ENCODE measurements around the gene MEGF6. TPM values are rescaled to one million over a fixed set of nuclear protein-coding genes. Genes with fewer than 3 reads are reported as not detected.
"Not testable (repeated sequence)": the region's sequence is repeated elsewhere in the genome, so short reads cannot be mapped to it uniquely, and the experiment has no call there.

The MEGF6 gene
- total RNA-seq, 1 donor from 2014 or later: 33.3 TPM

DNA sequence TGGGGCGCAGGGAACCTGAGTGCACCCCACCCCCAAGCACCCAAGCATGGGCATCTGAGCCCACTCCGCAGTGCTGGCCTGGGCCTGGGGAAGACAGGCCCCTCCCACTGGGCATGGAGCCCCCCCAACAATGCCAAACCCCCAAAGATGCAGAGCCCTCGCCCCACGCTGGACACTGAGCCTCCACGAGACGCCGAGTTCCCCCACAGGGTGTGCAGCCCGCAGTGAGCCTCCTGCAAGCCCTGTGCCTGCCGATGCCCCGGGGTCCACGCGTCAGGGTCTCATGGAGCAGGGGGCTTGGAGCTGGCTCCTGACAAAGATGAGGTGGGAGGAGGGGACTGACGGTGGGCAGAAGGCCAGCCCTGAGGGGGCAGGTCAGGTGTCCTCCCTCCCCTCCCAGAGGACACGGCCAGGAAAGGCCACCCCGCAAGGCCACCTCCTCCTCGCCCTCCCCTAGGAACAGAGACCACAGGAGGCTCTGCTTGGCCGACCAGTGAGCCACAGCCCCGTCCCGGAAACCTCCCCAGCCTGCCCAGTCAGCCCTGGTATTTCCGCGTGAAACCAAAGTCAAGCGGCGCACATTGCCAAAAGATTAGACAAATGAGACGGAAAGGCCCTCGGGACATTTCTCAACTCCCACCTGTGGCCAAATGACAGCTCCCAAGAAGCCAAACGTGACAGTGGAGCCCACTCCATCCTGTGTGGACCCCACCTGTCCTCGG lies 33.4 kb downstream of the MEGF6 start:
- DNase-seq (ENCODE audit: low read depth): no peak
- TF ChIP-seq, protein P1, sequence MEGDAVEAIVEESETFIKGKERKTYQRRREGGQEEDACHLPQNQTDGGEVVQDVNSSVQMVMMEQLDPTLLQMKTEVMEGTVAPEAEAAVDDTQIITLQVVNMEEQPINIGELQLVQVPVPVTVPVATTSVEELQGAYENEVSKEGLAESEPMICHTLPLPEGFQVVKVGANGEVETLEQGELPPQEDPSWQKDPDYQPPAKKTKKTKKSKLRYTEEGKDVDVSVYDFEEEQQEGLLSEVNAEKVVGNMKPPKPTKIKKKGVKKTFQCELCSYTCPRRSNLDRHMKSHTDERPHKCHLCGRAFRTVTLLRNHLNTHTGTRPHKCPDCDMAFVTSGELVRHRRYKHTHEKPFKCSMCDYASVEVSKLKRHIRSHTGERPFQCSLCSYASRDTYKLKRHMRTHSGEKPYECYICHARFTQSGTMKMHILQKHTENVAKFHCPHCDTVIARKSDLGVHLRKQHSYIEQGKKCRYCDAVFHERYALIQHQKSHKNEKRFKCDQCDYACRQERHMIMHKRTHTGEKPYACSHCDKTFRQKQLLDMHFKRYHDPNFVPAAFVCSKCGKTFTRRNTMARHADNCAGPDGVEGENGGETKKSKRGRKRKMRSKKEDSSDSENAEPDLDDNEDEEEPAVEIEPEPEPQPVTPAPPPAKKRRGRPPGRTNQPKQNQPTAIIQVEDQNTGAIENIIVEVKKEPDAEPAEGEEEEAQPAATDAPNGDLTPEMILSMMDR (conservative IDR thresholded peaks at IDR 0.05; ENCODE audit: low read depth, low read length): no peak
- H3K4me3 ChIP-seq (ENCODE audit: low read depth, low read length): no peak overlapping the region

DNA sequence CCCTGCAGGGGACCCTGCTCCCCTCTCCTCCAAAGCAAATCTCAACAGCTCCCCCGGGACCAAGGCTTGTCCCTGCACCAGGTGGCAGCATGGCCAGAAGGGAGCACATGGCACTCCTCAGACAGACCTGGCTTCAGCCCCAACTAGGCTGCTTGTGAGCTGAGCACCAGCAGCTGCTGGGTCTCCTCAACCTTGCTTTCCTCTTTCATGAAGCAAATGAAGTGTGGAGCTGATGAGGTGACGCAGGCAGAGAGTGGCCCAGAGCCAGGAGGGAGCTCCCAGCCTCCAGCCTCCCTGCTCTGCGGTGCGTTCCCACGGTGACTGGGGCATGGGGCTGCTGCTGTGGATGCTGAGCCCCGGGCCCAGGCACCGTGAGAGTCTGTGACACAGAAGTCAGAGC lies 34.0 kb downstream of the MEGF6 start:
- no peak for DNase-seq (ENCODE audit: low read depth)
- TF ChIP-seq, protein P1 (conservative IDR thresholded peaks at IDR 0.05; ENCODE audit: low read depth, low read length): no peak
- no peak overlapping the region for H3K4me3 ChIP-seq (ENCODE audit: low read depth, low read length)

DNA sequence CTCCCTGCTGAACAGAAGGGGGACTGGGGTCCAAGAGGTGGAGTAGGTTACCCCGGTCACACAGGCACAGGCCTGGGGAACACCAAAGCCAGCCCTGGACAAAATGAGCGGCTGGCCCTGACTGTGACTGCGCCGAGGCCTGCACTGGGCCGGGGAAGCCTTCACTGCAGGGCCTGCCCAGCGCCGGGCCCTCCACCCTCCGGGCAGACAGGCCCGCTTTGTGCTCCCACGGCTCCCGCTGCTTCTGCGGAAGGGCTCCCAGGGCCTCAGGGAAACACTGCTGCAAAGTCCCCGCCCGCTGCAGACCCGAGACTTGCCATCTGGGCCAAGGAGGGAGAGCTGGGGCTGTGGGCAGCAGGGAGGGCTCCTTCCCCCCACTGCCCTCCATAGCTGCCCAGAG lies 35.3 kb downstream of the MEGF6 start:
- TF ChIP-seq, protein P1 (conservative IDR thresholded peaks at IDR 0.05; ENCODE audit: low read depth, low read length): no peak
- no peak overlapping the region for H3K4me3 ChIP-seq (ENCODE audit: low read depth, low read length)
- DNase-seq (ENCODE audit: low read depth): no peak

DNA sequence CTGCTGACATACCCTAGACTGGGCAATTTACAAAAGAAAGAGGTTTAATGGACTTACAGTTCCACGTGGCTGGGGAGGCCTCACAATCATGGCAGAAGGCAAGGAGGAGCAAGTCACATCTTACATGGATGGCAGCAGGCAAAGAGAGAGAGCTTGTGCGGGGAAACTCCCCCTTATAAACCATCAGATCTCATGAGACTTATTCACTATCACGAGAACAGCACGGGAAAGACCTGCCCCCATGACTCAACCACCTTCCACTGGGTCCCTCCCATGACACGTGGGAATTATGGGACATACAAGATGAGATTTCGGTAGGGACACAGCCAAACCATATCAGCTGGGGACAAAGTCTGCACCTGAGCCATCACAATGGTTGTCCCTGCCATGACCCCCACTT lies 35.8 kb downstream of the MEGF6 start:
- H3K4me3 ChIP-seq (ENCODE audit: low read depth, low read length): not testable (repeated sequence)

DNA sequence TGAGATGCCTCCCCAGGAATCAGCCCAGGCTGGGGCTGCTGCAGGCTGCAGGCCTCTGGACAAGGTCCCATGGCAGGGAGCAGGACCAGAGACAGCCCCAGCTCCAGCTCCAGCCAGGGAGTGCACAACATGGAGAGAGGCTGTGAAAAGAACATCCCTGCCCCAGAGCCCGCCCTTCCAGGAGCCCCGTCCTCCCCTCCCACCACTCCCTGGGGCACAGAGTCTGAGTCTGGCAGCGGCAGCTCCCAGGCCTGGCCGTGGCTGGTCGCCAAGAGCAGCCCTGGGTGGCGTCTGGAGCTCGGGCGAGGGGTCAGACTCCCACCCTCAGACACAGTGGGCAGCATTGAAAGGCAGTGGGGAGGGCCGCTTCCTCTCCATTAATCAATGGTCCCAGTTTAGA lies 37.8 kb downstream of the MEGF6 start:
- DNase-seq (ENCODE audit: low read depth): no peak
- no peak overlapping the region for H3K4me3 ChIP-seq (ENCODE audit: low read depth, low read length)
- TF ChIP-seq, protein P1 (conservative IDR thresholded peaks at IDR 0.05; ENCODE audit: low read depth, low read length): no peak

More for the DNA sequence above, 35.8 kb downstream of the MEGF6 start:
- DNase-seq (ENCODE audit: low read depth): not testable (repeated sequence)

DNA sequence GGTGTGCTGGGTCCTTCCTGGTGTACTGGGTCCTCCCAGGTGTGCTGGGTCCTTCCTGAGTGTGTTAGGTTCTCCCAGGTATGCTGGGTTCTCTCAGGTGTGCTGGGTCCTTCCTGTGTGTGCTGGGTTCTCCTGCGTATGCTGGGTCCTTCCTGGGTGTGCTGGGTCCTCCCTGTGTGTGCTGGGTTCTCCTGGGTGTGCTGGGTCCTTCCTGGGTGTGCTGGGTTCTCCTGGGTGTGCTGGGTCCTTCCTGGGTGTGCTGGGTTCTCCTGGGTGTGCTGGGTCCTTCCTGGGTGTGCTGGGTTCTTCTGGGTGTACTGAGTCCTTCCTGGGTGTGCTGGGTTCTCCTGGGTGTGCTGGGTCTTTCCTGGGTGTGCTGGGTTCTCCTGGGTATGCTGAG lies 38.7 kb downstream of the MEGF6 start:
- DNase-seq (ENCODE audit: low read depth); H3K4me3 ChIP-seq (ENCODE audit: low read depth, low read length): not testable (repeated sequence)

DNA sequence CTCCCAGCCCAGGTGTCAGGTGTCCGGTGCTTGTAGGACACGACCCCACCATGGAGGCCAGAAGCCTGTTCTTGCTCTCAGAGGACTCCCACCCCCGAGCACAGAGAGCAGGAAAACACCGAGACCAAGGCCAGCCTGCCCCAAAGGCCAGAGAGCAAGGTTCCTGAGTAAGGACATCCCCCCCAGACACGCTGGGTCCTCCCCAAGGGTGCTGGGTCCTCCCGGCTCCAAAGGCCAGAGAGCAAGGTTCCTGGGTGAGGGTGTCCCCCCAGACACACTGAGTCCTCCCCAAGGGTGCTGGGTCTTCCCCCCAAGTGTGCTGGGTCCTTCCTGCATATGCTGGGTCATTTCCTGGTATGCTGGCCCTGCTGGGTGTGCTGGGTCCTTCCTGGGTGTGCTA lies 40.0 kb downstream of the MEGF6 start:
- TF ChIP-seq, protein P1 (conservative IDR thresholded peaks at IDR 0.05; ENCODE audit: low read depth, low read length): no peak
- no peak for DNase-seq (ENCODE audit: low read depth)

More for the DNA sequence above, 40.0 kb downstream of the MEGF6 start:
- no peak overlapping the region for H3K4me3 ChIP-seq (ENCODE audit: low read depth, low read length)

Data from epithelial cell of proximal tubule (primary cell).